GM21529 (cell line): ENCODE data around the gene PRKCQ.

ENCODE experiments used
- ATAC-seq: cut with Tn5 transposase; IDR thresholded peaks from one replicate; pipeline ENCODE4 v1.9.1; 2021; ENCODE audit not compliant: unreplicated experiment

PRKCQ gene

GRCh38 chr10:6528198-6528950, 51.7 kb downstream of the PRKCQ start:
- ATAC-seq: no peak

DNA sequence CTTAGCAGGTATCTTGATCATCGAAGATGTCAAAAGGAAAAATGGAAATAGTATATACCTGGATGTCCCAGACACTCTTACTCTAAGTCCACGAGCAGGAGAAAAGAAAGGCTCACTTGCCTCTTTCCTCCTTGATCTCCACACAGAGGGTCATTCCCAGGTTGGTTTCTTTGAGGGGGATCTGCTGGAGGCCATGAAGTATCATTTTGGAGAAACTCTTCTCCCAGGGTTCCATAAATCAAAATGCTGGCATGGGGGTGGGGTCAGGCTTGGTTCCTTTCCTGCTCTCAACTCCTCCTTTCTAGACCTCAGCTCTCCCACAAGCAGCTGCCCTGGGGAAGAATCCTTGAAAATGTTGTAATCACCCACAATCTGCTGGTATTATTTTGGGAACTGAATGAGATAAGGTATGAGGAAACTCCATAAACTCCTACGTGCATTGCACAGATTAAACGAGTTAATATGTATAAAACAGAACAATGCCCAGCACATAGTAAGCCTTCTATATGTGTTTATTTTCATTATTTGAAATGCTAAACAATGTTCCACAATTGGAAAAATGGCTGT, 54.4 kb downstream of the PRKCQ start:
- ATAC-seq: no peak

DNA sequence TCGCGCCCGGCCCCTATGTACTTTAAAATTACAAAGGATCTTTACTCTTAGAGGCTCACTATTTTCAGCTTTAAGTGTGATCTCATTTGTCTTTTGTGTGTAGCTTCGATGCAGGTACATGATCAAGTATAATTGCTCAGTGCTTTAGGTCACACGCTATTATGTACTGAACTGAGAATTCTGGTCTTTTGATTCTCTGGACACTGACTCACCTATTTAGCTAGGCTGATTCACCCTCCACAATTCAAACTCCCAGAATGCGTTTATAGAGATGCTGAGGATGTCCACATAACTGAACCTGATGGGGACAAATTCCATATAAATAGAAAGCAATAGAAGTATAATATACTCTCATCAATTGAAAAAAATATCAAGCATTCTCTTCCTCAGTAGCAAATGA, 57.8 kb downstream of the PRKCQ start:
- ATAC-seq: no peak

DNA sequence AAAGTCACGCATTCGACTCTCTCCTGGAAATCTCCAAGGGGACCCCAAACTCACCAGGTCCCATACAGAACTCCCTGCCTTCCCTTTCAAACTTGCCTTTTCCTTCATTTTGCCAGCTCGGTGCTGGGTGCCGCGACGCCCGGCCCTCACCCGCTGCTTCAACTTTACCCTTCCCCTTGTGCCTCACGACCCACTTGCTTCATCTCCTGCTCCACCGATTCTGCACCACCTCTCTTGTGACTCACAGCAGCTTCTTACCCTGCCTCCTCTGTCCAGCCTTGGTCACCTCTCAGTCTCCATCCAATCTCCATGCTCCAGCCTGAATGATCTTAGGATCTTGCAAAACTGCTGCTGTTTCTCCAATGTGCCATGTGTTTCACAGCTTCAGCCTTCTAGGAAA, 59.9 kb downstream of the PRKCQ start:
- ATAC-seq: no peak

DNA sequence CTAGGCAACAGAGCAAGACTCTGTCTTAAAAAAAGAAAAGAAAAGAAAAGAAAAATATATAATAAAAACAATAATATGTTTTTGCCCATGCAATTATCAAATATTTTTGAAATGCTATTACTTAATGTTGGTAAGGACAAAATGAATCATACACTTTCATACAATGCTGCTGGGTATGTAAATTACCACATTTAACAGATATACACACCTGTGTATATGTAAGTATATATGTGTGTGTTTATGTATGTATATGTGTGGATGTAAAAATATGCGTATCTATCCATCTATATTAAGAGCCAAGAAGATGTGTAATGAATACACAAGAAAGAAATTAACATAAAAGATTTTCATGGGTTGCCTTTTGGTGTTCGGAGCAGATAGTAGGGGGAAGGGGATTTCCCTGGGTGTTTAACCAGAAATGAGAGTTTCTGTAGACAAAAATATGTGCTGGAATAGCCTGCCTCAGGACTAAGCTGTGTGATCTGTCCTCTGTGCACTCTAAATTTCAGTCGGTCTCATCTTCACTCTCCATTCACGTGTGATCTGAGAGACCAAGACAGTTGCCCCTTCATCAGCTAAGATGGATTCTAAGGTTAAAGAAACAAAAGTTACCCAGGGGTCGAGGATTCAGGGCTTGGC, 61.2 kb downstream of the PRKCQ start:
- no peak for ATAC-seq

DNA sequence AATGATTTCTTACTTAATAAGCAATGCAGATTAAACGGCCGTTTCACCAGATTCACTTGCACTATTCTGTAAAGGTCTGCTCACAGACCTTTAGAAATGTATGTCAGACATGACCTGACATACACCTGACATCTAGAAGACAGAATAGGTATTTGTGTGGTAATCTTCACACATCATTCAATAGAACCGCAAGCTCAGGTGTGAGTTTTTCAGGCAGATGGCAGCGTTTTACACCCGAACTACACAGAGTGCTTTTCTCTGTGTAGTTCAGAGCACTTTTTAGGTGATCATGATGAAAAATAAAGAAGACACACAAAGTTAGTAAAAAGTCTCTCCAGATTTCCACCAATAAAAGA, 63.2 kb downstream of the PRKCQ start:
- ATAC-seq: no peak

GRCh38 chr10:6516281-6516928, 63.7 kb downstream of the PRKCQ start:
- ATAC-seq: no peak

GRCh38 chr10:6514844-6515780, 65.0 kb downstream of the PRKCQ start:
- ATAC-seq: no peak

DNA sequence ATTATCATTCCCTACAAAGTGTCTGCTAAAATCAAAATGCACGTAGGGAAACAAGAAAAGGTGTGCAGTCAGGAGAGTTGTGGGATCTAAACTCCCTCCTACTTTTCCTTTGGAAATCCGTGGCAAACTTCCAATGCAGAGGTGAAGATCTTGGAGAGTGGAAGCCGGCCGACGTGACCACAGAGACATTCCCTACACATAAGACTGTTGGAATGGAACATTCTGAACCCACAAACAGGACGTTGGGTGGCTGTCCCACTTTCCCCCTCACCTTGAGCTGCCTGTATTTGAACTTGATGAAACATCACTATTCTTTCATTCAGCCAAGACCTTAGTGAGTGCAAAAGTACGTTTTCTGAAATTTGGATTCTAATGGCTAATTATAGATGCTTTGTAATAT, 65.9 kb downstream of the PRKCQ start:
- no peak for ATAC-seq

DNA sequence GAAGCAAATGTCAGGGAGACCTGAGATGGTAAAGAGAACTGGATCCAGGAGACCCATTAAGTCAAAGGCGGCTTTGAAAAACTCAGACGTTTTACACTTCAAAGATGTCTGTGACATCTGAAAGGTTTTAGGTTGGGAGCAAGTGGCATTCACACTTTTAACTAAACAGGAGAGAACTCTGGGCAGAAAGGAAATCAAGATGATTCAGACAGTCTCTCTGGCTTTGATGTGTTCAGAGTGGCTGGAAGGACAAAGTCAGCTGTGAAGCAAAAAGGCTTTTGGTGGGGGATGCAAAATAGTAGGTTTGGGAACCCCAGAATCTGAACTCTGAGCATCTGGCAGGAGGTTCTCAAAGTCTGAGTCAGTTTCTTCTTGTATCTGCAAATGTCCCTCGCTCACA, 66.6 kb downstream of the PRKCQ start:
- ATAC-seq: no peak

DNA sequence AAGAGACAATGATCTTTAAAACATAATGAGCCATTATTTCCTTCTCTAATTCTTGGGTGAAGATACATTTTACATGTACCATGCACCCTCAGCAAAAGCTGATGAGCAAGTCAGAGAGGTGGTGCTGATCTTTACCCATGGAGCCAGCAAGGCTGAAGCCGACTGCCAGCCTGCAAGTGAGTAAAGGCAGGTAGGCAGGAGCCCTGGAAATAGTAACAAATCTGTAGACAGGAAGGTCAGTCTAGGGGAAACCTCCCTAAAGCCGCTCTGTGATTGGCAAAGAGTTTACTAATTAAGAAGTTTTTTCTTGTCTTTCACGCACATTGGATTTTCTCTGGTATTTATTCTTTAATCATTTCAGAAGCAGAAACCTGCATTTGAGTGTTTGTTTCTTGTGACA, 67.9 kb downstream of the PRKCQ start:
- ATAC-seq: no peak

GRCh38 chr10:6511347-6511746, 68.7 kb downstream of the PRKCQ start:
- ATAC-seq: no peak

- ATAC-seq: peak; percentile 86
These were observed 72.8 kb downstream of the PRKCQ start for GRCh38 chr10:6507311-6507710.

DNA sequence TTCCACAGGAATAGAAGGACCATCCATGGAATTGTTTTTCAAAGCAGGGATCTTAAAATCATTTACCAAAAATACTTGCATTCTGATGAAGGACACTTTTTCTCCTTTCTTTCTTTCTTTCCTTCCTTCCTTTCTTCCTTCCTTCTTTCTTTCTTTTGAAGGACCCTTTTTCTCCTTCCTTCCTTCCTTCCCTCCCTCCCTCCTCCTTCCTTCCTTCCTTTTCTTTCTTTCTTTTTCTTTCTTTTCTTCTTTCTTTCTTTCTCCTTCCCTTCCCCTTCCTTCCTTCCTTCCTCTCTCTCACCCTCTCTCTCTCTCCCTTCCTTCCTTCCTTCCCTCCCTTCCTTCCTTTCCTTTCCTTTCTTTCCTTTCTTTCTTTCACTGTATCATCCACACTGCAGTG, 74.8 kb downstream of the PRKCQ start:
- no peak for ATAC-seq

DNA sequence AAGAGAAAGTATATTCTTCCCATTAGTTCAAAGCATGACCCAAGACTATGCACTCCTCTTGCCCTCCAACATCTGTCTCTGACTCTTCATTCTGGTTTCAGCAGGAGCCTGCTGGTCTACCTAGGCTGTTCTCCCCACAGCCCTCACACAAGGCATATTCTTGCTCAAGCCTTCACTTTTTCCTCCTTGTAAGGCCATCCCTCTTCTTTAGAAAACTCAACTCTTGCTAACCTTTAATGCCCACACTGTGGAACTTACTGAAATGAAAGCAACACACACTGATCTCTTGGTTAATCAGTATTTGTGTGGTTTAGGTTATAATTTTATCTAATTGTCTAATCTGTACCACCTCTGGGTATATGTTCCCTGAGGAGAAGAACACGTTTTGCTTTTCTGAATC, 75.8 kb downstream of the PRKCQ start:
- ATAC-seq: no peak

DNA sequence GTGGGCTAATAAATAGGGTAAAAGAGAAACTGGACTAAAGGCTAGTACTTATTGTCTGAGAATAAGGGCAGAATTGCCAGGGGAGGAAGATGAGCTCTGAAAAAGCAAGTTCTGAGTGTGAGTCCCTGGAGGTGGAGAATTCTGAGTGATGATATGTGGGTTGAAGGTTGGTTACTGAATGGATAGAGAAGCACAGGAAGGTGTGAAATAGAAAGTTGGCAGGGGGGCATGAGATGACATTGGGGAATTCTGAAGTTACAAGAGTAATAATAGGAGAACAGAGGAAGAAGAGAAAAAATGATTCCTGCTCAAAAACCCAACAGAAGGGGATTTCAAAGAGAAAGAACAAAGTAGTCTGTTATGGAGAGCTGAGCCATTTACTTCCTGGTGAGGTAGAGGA, 76.9 kb downstream of the PRKCQ start:
- ATAC-seq: no peak

DNA sequence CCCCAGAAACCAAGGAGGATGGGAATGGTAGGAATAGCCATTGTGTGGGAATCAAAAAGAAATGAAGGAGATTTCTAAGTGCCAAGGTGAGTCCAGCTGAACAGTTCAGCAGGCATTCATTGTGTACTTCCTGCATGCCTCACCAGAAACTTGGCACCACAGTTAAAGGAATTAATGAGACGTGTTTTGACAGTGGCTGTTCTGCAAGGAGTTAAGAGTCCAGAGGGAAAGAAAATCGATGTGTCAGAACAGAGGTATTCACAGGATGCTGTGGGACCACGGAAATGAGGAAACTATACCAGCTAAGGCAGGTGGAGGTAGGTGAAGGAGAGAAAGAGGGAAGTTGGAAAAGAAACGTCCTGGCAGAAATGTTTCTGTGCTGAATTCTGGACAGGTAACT, 78.1 kb downstream of the PRKCQ start:
- ATAC-seq: no peak

DNA sequence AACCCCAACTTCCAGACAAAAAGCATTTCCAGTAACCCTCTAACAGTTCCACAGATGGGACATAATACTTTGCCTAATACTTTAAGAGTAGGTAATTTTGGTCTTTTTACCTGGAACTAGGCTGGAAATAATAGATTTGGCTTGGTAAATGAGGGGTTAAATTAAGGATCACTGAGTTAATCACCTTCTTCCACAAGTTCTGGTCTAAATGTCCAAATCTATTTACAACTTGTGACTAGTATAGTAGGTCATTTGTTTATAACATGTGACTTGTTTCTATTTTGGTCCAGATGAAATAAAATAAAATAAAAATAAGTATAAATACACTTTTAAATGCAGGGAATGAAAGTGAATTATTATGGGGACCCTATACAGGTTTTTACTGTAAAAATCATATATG, 80.1 kb downstream of the PRKCQ start:
- ATAC-seq: no peak

DNA sequence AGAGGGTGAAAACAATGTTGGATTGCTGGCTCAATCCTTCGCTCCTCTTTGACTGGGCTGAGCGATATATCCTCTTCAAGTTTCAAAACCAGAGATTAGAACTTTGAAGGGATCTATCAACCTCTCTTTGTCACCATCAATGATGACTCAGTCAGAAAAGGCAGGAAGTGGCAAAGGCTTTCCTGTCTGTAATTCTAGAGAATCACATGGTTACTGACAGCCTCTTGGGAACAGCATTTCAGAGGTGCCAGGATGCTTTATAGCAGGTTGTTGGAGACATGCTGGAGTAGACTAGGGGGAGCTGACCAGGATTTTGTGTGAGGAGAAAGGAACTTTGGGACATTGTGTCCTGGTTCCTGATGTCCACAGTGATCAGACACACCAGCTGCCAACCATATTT, 81.3 kb downstream of the PRKCQ start:
- ATAC-seq: no peak

DNA sequence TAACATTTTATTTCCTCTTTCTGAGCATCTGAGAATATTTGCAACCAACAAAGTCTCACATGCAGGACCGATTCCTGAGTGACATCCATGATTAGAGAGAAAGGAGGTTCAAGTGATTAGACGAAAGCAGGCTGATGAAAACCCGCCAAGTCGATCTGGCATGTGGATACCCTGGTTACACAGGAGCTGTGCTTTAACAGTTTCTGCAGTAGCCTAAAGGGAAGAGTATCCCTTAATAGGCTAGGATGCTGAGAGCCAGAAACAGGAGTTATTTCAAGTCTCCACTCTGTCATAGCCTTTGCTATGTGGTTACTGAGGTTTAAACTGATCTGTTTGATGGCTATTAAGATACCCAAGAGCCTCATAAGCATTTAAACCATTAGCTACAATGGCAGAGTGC, 82.5 kb downstream of the PRKCQ start:
- ATAC-seq: no peak

- no peak for ATAC-seq
These were observed 85.0 kb downstream of the PRKCQ start for GRCh38 chr10:6494936-6495592.
